GM12892 (cell line): Measurements from ENCODE around the gene MYD88.

Source experiments
- POLR2A ChIP-seq: IDR thresholded peaks from 2 replicates; pipeline ENCODE4 v1.6.1; 2011; ENCODE audit warnings: low read depth, low read length, control low read depth
- TAF1 ChIP-seq: IDR thresholded peaks from 2 replicates; pipeline ENCODE4 v1.6.1; 2011; ENCODE audit warnings: low read depth, mild to moderate bottlenecking, control low read depth, low read length, borderline replicate concordance

- TF ChIP-seq POLR2A (no peak), TAF1 (no peak)
These were observed 3.5 kb downstream of the MYD88 start for GRCh38 chr3:38141952-38142273.
